SK-N-SH (cell line): ENCODE data around the gene EFTUD2. TPM values are rescaled to one million over a fixed set of nuclear protein-coding genes. Genes with fewer than 3 reads are reported as not detected.

Source experiments
- CTCF ChIA-PET: fragments of 300-600, 350-600 bp; formaldehyde crosslinking; extraction: SDS; loops from one replicate; lab custom pipeline; 2021; lab: Yijun Ruan, JAX
- POLR2A ChIA-PET: fragments of 350-600 bp; sonication (Branson Sonifier 250); formaldehyde crosslinking; extraction: SDS; loops from one replicate; lab custom pipeline; 2020; ENCODE audit warnings: antibody characterized with exemption, inconsistent platforms; lab: Yijun Ruan, JAX
- DNase-seq: peaks from one replicate; pipeline ENCODE4 v3.0.0; 2012
- H2AFZ ChIP-seq: fragments of 200-600 bp; sonication (generic); 2 replicates; pipeline ENCODE4 v1.8.1; 2016; ENCODE audit warnings: antibody characterized with exemption, mild to moderate bottlenecking, low read depth
- H3F3A ChIP-seq: fragments of 200-600 bp; sonication (generic); replicated peaks from 2 replicates; pipeline ENCODE3; 2016; ENCODE audit warnings: antibody characterized with exemption, mild to moderate bottlenecking; ENCODE audit not compliant: insufficient read depth
- H3K27ac ChIP-seq, 2 experiments: fragments of 200-500 bp in 1 of 2; fragments of 200-600 bp in 1 of 2; sonication (Bioruptor generic) in 1 of 2; sonication (generic), shearing (Covaris generic) in 1 of 2; 2 replicates each; pipeline versions ENCODE4 v1.5.1 to v1.6.1; 2014 to 2016; ENCODE audit warnings: low read depth in 2 of 2, inconsistent platforms in 1 of 2, low read length in 1 of 2, mild to moderate bottlenecking in 1 of 2, mixed read lengths in 1 of 2
- H3K27me3 ChIP-seq: fragments of 200-600 bp; sonication (generic), shearing (Covaris generic); 2 replicates; pipeline ENCODE4 v1.6.1; 2016; ENCODE audit warnings: mixed run types; ENCODE audit not compliant: insufficient read depth
- H3K36me3 ChIP-seq, 2 experiments: fragments of 200-500 bp in 1 of 2; fragments of 200-600 bp in 1 of 2; sonication (Bioruptor generic) in 1 of 2; sonication (generic) in 1 of 2; replicated peaks in 1 of 2; 2 replicates each; pipeline versions ENCODE3 to v1.5.1; 2014 to 2016; ENCODE audit warnings: low read length in 1 of 2, mild to moderate bottlenecking in 1 of 2; ENCODE audit not compliant: insufficient read depth in 2 of 2, control insufficient read depth in 1 of 2
- H3K4me1 ChIP-seq, 2 experiments: fragments of 200-500 bp in 1 of 2; fragments of 200-600 bp in 1 of 2; sonication (Bioruptor generic) in 1 of 2; sonication (generic), shearing (Covaris generic) in 1 of 2; 2 replicates each; pipeline versions ENCODE4 v1.5.1 to v1.6.1; 2014 to 2016; ENCODE audit warnings: low read depth in 1 of 2, low read length in 1 of 2, mixed run types in 1 of 2; ENCODE audit not compliant: insufficient read depth in 2 of 2, control insufficient read depth in 1 of 2
- H3K4me2 ChIP-seq: fragments of 200-600 bp; sonication (generic), shearing (Covaris generic); 2 replicates; pipeline ENCODE4 v1.6.1; 2017; ENCODE audit warnings: mixed run types
- H3K4me3 ChIP-seq, 2 experiments: fragments of 200-500 bp in 1 of 2; fragments of 200-600 bp in 1 of 2; sonication (Bioruptor generic) in 1 of 2; sonication (generic), shearing (Covaris generic) in 1 of 2; 2 replicates each; pipeline versions ENCODE4 v1.5.1 to v1.8.1; 2014 to 2016; ENCODE audit warnings: low read depth in 2 of 2, inconsistent platforms in 1 of 2, low read length in 1 of 2, mild to moderate bottlenecking in 1 of 2, mixed read lengths in 1 of 2, moderate library complexity in 1 of 2
- H3K79me2 ChIP-seq: fragments of 200-600 bp; sonication (generic); 2 replicates; pipeline ENCODE4 v1.8.1; 2017; ENCODE audit warnings: mild to moderate bottlenecking; ENCODE audit not compliant: insufficient read depth
- H3K9ac ChIP-seq: fragments of 200-600 bp; sonication (generic); 2 replicates; pipeline ENCODE4 v1.6.1; 2017; ENCODE audit warnings: mixed run types
- H3K9me2 ChIP-seq: fragments of 200-600 bp; sonication (generic); 2 replicates; pipeline ENCODE4 v1.6.1; 2017; ENCODE audit warnings: mixed run types
- H3K9me3 ChIP-seq: fragments of 200-600 bp; sonication (generic); 2 replicates; pipeline ENCODE4 v1.6.1; 2017; ENCODE audit warnings: mixed run types, mild to moderate bottlenecking, moderate library complexity
- H4K20me1 ChIP-seq: fragments of 200-600 bp; sonication (generic); 2 replicates; pipeline ENCODE4 v1.6.1; 2017; ENCODE audit warnings: mild to moderate bottlenecking, mixed run types; ENCODE audit not compliant: insufficient read depth
- EZH2phosphoT487 ChIP-seq: fragments of 200-600 bp; sonication (generic); IDR thresholded peaks from 2 replicates; pipeline ENCODE4 v1.6.1; 2017; ENCODE audit warnings: low read depth, mixed run types, mild to moderate bottlenecking, antibody characterized with exemption, moderate library complexity, borderline replicate concordance
- FOXJ3 ChIP-seq: sonication (generic); formaldehyde crosslinking; IDR thresholded peaks from 2 replicates; pipeline ENCODE4 v1.5.1; 2020; ENCODE audit warnings: mild to moderate bottlenecking, missing genetic modification reagents
- GATA2 ChIP-seq: sonication (generic); formaldehyde crosslinking; IDR thresholded peaks from 2 replicates; pipeline ENCODE4 v1.5.0; 2020; ENCODE audit warnings: mild to moderate bottlenecking, missing genetic modification reagents
- MEF2A ChIP-seq: IDR thresholded peaks from 2 replicates; pipeline ENCODE4 v1.4.0; 2012; ENCODE audit warnings: low read depth, borderline replicate concordance
- RCOR1 ChIP-seq: fragments of 150-350 bp; IDR thresholded peaks from 2 replicates; pipeline ENCODE4 v1.6.1; 2017; ENCODE audit warnings: antibody characterized with exemption, low read length
- REST ChIP-seq: IDR thresholded peaks from 2 replicates; pipeline ENCODE4 v1.6.1; 2012; ENCODE audit warnings: mild to moderate bottlenecking, low read depth, low read length, moderate library complexity
- SMC3 ChIP-seq: IDR thresholded peaks from 2 replicates; pipeline ENCODE4 v1.6.1; 2012; ENCODE audit warnings: low read depth, low read length, improper control_type of control experiment
- TEAD4 ChIP-seq: IDR thresholded peaks from 2 replicates; pipeline ENCODE4 v1.4.0; 2012; ENCODE audit warnings: mild to moderate bottlenecking, borderline replicate concordance; ENCODE audit not compliant: insufficient read depth
- WGBS: methylation state at CpG from one replicate; pipeline ENCODE4 v1.1.6; 2017; ENCODE audit warnings: low lambda C conversion rate; 5-methylcytosine and 5-hydroxymethylcytosine counted together
- polyA plus RNA-seq, 3 experiments: library from polyadenylated mRNA; depleted of rRNA; stranded (reverse); fragments of >200 nt; gene quantifications; 2 replicates each; pipeline ENCODE4 v1.2.3, GENCODE V29; 2012

EFTUD2 gene
- polyA plus RNA-seq, 1 of the 3 experiments (the other 2 are of a cell fraction) = 82.9 TPM

- TF ChIP-seq REST = no peak
- TF ChIP-seq FOXJ3 (CRISPR knock-in tag) = no peak
- TF ChIP-seq EZH2phosphoT487 = no peak
- no peak for TF ChIP-seq TEAD4
- no peak for TF ChIP-seq RCOR1
- no peak for TF ChIP-seq GATA2 (CRISPR knock-in tag)
Measured at GRCh38 chr17:44864831-44865230, 34.4 kb downstream of the EFTUD2 start (continued).

DNA sequence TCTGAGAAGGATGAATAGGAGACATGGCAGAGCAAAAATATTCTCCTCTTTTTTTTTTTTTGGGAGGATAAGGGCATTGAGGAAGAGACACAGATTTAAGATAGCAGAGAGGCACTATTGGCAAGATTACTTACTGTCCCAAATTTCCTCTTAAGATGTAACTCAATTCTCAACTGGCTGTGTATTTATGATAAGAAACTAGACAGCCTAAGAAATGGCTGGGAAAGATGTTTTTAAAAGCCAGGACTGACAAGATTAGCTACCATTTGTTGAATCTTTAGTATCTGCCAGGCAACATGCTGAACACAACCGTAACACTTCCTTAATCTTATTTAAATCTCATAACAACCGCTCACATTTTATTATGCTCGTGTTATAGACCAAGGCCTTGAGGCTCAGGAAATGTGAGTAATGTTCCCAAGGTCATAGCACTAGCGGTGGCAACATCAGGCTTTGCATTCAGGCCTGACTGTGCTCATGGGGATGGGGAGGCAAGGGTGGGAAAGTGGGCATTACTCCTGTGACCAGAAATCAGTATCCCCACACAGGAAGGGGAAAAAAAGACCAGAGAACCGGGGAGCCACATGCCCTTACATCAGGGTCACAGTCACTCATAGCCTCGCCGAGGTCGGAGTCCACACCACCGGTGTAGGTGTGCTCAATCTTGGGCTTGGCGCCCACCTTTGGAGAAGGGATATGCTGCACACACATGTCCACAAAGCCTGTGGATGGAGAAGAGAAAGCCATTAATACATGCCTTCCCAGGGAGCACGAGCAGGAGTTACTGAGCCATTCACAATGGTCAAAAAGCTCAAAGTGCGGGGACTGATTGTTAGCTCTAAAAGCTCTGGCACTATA, 36.0 kb downstream of the EFTUD2 start:
- Histone ChIP-seq H3K4me1 (no peaks in the 10 kb centered on the region), H3K4me2 (no peak overlapping the region), H3K9me3 (no peaks in the 10 kb centered on the region), H3K36me3 (peaks cover 56 to 75% of the 10 kb centered on the region in 2 experiments), H2AFZ (no peak overlapping the region), H3K27ac (no peak overlapping the region), H3K9me2 (no peaks in the 10 kb centered on the region), H3F3A (peaks cover 21% of the 10 kb centered on the region), H3K79me2 (no peaks in the 10 kb centered on the region), H3K27me3 (0 out of 2 replicates have a peak, but pooled peaks cover 3% of the 10 kb centered on the region), H3K9ac (no peak overlapping the region), H4K20me1 (no peaks in the 10 kb centered on the region), H3K4me3 (no peak overlapping the region)
- TF ChIP-seq TEAD4 (no peak), SMC3 (no peak), MEF2A (no peak)
- 93% methylated on average over 12 of the region's 12 CpGs for WGBS
- POLR2A ChIA-PET = interaction anchor here (0.6 kb wide), 1 partner anchor 243 kb away, joined by 3 read pairs; no protein-coding TSS in a partner anchor
- no peak for DNase-seq
- CTCF ChIA-PET = interaction anchor here (0.5 to 11.1 kb wide), 5 partner anchors 13 to 272 kb away, joined by 3 to 420 read pairs (median 5); no protein-coding TSS in a partner anchor
